MM.1S (cell line): ENCODE measurements around the gene PEAK1.

Experiments used
- EZH2 ChIP-seq: fragments of 300-600 bp; sonication (generic); optimal IDR thresholded peaks from 2 replicates; pipeline ENCODE3; 2017; ENCODE audit warnings: low read depth, mild to moderate bottlenecking, antibody characterized with exemption, low read length, mixed read lengths
- TF ChIP-seq, protein P1 (sequence below): fragments of 300-600 bp; sonication (generic); IDR thresholded peaks from 2 replicates; pipeline ENCODE4 v1.5.1; 2016; ENCODE audit warnings: antibody characterized with exemption, low read length, mixed read lengths

DNA sequence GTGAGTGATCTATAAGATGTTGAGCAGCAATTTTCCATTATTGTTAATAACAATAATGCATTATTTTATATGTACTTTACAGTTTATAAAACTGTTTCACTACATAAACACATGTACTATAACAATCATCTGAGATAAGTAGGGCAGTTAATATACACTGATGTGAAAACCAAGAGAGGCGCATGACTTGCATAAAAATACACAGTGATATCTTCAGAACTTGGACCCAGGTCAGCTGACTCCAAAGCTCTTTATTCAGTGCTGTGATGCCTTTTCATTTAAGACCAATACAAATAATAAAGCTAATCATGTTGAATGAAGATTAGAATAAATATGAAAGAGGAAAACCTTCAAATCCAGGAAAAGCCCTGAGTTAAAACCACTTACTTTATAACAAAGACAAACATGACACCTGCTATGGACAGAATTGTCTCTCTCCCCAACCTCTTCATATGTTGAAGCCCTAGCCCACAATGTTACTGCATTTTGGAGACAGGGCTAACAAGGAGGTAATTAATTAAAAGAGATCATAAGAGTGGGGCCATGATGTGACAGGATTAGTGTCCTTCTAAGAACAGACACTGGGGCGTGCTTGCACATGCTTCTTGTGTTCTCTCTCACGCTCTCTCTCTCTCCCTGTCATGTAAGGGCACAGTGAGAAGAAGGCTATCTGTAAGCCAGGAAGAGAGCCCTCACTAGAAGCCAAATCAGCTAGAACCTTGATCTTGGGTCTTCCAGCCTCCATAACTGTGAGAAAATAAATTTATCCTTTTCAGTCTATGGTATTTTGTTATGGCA lies 293.2 kb downstream of the PEAK1 start:
- TF ChIP-seq, protein P1, sequence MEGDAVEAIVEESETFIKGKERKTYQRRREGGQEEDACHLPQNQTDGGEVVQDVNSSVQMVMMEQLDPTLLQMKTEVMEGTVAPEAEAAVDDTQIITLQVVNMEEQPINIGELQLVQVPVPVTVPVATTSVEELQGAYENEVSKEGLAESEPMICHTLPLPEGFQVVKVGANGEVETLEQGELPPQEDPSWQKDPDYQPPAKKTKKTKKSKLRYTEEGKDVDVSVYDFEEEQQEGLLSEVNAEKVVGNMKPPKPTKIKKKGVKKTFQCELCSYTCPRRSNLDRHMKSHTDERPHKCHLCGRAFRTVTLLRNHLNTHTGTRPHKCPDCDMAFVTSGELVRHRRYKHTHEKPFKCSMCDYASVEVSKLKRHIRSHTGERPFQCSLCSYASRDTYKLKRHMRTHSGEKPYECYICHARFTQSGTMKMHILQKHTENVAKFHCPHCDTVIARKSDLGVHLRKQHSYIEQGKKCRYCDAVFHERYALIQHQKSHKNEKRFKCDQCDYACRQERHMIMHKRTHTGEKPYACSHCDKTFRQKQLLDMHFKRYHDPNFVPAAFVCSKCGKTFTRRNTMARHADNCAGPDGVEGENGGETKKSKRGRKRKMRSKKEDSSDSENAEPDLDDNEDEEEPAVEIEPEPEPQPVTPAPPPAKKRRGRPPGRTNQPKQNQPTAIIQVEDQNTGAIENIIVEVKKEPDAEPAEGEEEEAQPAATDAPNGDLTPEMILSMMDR = no peak
- no peak for TF ChIP-seq EZH2
